ENCODE results near the gene CETN2. TPM values are rescaled to one million over a fixed set of nuclear protein-coding genes. Genes with fewer than 3 reads are reported as not detected.

The CETN2 gene
- total RNA-seq (10 to 100 TPM; 65.7 to 67.9 TPM), polyA plus RNA-seq (10 to 100 TPM; 47.7 to 81.8 TPM)
- long read RNA-seq, donor 1, transcript CETN2-201 (5 exons, 1,454 nt), result major isoform, 18 of 56 reads
- long read RNA-seq, donor 1, partial matches to known transcripts, result 38 of 56 reads
- long read RNA-seq, donor 1, other reads (novel, unspliced or antisense), result 0 of 56 reads
- long read RNA-seq, donor 2, transcript CETN2-201 (5 exons, 1,454 nt), result major isoform, 15 of 24 reads
- long read RNA-seq, donor 2, partial matches to known transcripts, result 9 of 24 reads
- long read RNA-seq, donor 2, other reads (novel, unspliced or antisense), result 0 of 24 reads
- long read RNA-seq, donor 3, transcript CETN2-201 (5 exons, 1,454 nt), result major isoform, 17 of 36 reads
- long read RNA-seq, donor 3, partial matches to known transcripts, result 19 of 36 reads
- long read RNA-seq, donor 3, other reads (novel, unspliced or antisense), result 0 of 36 reads
- long read RNA-seq, donor 4, transcript CETN2-201 (5 exons, 1,454 nt), result major isoform, 15 of 15 reads
- long read RNA-seq, donor 4, partial matches to known transcripts, result 0 of 15 reads
- long read RNA-seq, donor 4, other reads (novel, unspliced or antisense), result 0 of 15 reads
- long read RNA-seq, donor 5, transcript CETN2-201 (5 exons, 1,454 nt), result major isoform, 47 of 59 reads
- long read RNA-seq, donor 5, partial matches to known transcripts, result 12 of 59 reads
- long read RNA-seq, donor 5, other reads (novel, unspliced or antisense), result 0 of 59 reads

DNA sequence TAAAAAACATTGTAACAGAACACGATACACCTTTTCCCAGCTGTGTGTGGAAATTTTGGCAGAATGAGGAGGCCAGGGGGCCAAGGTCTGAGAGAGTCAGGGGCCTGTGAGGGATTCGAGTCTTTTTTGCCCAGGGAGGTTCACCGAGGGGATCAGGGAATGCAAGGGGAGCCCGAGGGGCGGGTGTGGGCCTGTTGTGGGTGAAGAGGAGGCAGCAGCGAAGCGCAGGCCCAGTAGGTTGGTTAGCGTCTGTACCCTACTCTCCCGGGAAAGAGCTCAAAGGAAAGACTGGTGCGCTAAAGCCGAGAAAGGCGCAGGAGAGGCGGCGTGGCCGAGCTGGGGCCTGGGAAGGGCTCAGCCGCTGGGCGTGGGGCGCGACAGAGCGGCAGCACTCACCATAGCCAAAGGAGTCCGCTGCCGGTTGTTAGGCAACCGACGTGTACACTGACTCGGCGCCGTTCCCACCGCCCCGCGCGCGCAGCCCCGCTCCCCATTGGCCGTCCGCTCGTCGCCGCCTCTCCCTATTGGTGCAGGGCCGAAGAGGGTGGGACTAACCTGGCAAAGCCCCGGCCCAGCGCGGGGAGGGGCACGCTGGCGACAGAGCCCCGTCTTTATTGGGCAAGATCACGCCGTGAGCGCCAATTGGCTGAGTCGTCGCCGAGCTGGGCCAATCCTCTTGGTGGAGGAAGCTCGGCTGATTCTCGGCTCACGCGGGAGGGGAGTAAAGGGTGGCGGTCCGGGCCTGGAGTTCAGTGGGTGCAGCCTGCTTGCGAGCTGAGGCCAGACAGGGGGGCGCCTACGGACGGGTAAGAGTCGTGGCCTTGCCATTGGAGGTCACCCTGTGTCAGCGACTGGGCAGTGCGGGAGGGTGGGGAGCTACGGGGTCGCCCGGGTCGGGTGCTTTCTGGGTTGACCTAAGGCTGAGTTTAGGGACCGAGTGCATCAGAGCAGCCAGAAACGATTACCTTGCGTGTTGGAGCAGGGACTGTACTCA is at the start of gene CETN2, which contains the start of gene NSDHL:
Gene CETN2 (minus strand): TSS at position 446 of the 994 bp plus-strand sequence. CDS start 47 bp downstream, at position 399.
Gene NSDHL (plus strand): TSS at position 752 of the 994 bp plus-strand sequence. CDS start 15,262 bp downstream, outside the sequence.
- H3K9ac ChIP-seq (ENCODE audit: insufficient read depth in 1 of 2, low read length in 2 of 2), result peak within 1 kb of the TSS; percentile 83 to 93
- peaks cover 0 to 11% (median 0%) of the 10 kb centered on the region in 4 donors for H3K36me3 ChIP-seq (ENCODE audit: control insufficient read depth in 4 of 4, insufficient read depth in 4 of 4, low read length in 4 of 4)
- WGBS, 2 donors, result 1 to 34% methylated on average over 33 to 71 of the region's 71 CpGs
- DNase-seq (peak; percentile 96 to 98 (median 98)), ATAC-seq (ENCODE audit: insufficient read depth, low FRiP score) (peak; percentile 93)
- H3K4me3 ChIP-seq, result peak within 1 kb of the TSS; percentile 73
- no peak for TF ChIP-seq CTCF (IDR thresholded peaks at IDR 0.05; ENCODE audit: control extremely low read depth, extremely low read depth)
- no peaks in the 10 kb centered on the region for H3K27me3 ChIP-seq (ENCODE audit: control insufficient read depth in 3 of 3, insufficient read depth in 3 of 3, low read length in 2 of 3)
- peaks cover 0 to 4% (median 0%) of the 10 kb centered on the region in 4 donors for H3K9me3 ChIP-seq (ENCODE audit: control insufficient read depth in 4 of 4, insufficient read depth in 3 of 4, low read length in 3 of 4)
- peaks cover 0 to 4% (median 0%) of the 10 kb centered on the region in 5 donors for H3K4me1 ChIP-seq (ENCODE audit: control insufficient read depth in 5 of 5, insufficient read depth in 5 of 5, low read length in 5 of 5)
- H3K27ac ChIP-seq (ENCODE audit: low read depth in 1 of 2, low read length in 1 of 2), result peak within 1 kb of the TSS; percentile 61 to 79

DNA sequence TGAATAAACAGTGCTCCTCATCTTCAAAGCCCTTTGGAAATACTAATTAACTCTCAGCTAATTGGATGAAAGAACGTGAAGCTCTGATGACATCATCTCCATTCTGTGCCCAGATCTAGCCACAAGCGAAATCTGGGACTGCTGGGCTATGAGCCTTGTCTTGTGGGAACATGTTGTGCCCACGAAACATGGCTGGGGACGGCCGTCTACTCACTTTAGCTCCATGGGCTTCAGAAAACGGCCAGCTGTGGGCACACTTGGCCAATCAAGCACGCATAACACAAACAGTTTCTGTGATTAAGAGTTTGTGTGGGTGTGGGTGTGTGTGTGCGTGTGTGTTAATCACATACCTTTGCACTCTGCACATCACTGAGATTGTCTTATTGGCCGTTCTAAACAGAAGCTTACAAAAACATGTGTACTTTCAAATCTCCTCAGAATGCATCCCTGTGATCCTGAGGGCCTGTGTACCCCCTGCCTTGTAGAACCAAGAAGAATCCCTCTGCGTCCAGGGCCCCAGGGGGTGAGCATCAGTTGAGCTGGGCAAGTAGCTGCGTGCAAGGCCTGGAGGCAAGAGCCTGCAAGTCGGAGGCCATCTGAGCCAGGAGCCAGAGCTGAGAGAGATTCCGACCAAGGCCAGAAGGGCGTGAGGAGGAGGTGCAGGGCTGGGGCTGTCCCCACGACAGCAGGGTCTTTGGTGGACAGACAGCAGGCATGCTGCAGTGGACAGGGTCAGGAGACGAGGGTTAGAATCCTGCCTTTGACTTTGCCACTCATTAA is 48.6 kb upstream of the CETN2 start:
- H3K27me3 ChIP-seq (ENCODE audit: control insufficient read depth in 3 of 3, insufficient read depth in 3 of 3, low read length in 2 of 3), result peaks cover 0 to 7% (median 0%) of the 10 kb centered on the region in 3 donors
- ATAC-seq (ENCODE audit: insufficient read depth, low FRiP score), result no peak

More for the DNA sequence above, 48.6 kb upstream of the CETN2 start:
- no peak for DNase-seq
- Histone ChIP-seq H3K9ac (ENCODE audit: insufficient read depth in 1 of 2, low read length in 2 of 2) (no peak overlapping the region), H3K4me1 (ENCODE audit: control insufficient read depth in 5 of 5, insufficient read depth in 5 of 5, low read length in 5 of 5) (no peaks in the 10 kb centered on the region), H3K36me3 (ENCODE audit: control insufficient read depth in 4 of 4, insufficient read depth in 4 of 4, low read length in 4 of 4) (no peaks in the 10 kb centered on the region), H3K27ac (ENCODE audit: low read depth in 1 of 2, low read length in 1 of 2) (no peak overlapping the region), H3K9me3 (ENCODE audit: control insufficient read depth in 4 of 4, insufficient read depth in 3 of 4, low read length in 3 of 4) (peaks cover 0 to 20% (median 3%) of the 10 kb centered on the region in 4 donors), H3K4me3 (no peak overlapping the region)
- TF ChIP-seq CTCF (IDR thresholded peaks at IDR 0.05; ENCODE audit: control extremely low read depth, extremely low read depth), result no peak
- 75 to 83% methylated on average over 15 to 16 of the region's 16 CpGs for WGBS, 2 donors

Data from lung (tissue), 16 donors.